HG02678 (cell line): ENCODE measurements around the gene FAM184A.
"Not testable (repeated sequence)": the region's sequence is repeated elsewhere in the genome, so short reads cannot be mapped to it uniquely, and the experiment has no call there.

Experiments used
- ATAC-seq: cut with Tn5 transposase; IDR thresholded peaks from one replicate; pipeline ENCODE4 v1.9.1; 2021; ENCODE audit warnings: mild to moderate bottlenecking, moderate library complexity; ENCODE audit not compliant: unreplicated experiment

Gene FAM184A

DNA sequence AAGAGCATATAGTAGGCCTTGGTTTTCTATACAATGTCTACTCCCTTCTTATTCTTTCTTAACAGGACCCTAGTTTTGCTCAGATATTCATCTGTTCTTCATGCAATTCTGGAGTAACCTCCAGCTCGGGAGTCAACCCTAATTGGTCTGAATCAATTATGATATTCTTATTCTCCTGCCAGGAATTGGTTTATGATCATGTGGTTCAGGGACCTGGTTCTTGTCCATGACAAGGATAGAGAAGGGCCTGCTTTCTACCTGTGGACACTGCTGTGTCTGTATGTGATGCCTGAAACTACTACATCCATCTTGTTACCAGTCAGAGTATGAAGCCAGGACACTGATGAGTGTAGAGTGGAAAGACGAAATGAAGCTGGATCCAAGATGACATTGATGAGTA is 24.4 kb upstream of the FAM184A start:
- no peak for ATAC-seq

DNA sequence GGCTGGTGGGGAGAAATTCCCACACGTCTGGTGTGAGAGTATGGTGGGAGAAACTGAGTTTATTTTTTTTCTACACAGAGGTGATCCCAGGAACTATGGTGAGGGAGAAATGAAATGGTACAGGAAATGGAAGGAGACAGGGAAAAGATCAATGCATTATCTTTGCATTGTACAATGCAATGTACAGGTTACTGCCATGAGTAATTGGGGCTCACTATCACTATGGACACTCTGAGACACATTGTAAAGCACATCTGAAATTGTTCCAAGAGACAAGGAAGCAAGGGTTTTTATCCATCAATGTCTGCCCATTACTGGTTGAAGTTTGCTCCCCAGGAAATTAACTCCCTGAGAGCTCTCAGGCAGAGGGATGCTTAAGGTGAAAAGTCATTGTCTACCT is 21.7 kb upstream of the FAM184A start:
- no peak for ATAC-seq

DNA sequence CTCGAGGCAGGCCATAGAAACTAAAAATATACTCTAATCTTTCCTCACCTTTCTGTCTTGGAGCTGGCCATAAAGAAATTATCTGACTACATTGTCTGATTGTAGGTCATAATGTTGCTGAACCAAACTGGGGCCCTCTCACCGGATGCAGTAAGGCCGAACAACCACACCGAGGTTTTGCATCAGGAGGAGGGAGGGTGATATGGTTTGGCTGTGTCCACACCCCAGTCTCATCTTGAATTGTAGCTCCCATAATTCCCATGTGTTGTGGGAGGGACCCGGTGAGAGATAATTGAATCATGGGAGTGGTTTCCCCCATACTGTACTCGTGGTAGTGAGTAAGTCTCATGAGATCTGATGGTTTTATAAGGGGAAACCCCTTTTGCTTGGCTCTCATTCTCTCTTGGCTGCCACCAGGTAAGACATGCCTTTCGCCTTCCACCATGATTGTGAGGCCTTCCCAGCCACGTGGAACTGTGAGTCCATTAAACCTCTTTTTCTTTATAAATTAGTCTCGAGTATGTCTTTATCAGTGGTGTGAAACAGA is 19.4 kb upstream of the FAM184A start:
- not testable (repeated sequence) for ATAC-seq

DNA sequence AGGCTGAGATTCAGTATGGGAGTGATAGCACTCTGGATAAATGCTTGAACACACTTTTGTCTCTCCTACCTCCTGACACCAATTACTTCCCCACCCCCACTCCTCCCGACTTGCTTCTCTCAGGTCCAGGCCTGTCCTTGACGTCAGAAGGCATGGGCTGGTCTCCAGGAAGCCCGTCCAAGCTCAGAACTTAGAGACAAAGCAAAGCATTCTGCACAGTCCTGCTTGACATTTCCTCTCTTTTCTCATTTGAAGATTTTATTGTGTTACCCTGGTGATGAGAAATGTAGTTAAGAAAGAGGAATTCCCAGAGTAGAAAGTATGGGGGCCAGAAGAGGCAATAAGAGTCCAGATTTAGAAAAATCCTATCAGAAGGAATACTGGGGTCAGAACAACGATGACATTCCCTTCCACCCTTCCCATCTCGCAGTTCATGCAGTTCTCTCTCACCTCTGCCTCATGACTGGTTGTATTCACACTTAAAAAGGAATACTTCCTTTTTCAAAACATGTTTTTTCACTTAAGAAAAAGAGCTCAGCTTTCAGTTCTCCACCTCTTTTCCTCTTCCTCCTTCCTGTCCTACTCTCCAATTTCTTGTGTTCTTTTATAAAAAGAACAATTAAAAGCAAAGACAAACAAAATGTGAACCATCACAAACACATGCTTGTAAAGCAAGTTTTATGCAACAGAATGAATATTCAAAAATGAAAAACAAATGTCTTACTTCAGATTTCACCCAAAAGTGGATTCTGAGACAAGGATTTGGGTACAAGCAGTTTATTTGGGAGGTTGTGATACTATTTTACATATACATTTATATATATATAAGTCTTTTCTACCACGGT is 18.5 kb upstream of the FAM184A start:
- no peak for ATAC-seq

DNA sequence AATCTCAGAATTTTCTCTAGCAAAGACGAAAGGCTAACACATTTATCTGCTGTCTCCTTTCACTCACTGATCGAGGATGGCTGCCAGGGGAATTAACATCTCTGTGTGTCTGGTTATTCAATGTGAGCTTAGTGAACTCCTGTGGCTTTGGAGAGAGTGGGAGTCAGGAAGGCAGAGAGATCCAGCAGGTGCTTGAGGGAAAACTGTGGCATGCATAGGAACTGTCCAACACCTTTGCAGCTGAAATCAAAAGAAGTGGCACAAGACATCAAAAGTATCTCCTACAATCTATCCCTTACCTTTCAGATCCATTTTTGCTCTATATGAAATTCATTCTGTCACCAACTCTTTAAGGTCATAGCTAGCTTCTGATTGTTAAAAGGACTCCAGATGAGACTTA is 11.8 kb upstream of the FAM184A start:
- ATAC-seq: no peak

DNA sequence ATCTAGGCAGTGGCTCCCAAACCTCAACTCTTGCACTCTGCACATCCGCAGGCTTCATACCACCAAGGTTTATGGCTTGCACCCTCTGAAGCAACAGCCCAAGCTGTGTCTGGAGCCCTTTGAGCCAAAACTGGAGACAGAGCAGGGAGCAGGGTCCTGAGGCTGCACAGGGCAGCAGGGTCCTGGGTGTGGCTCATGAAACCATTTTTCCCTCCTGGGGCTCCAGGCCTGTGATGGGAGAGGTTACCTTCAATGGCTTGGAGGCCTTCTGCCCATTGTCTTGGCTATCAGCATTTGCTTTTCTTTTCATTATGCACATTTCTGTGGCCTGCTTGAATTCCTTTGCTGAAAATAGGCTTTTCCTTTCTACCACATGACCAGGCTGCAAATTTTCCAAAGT is 6.3 kb upstream of the FAM184A start:
- no peak for ATAC-seq

DNA sequence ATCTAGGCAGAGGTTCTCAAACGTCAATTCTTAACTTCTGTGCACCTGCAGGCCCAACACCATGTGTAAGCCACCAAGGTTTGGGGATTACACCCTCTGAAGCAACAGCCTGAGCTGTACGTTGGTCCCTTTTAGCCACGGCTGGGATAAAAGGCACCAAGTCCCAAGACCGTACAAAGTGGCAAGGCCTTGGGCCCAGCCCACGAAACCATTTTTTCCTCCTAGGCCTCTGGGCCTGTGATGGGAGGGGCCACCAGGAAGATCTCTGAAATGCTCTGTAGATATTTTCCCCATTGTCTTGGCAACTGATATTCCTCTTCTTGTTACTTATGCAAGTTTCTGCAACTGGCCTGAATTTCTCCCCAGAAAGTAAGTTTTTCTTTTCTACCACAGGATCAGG is 4.5 kb upstream of the FAM184A start:
- ATAC-seq: no peak

DNA sequence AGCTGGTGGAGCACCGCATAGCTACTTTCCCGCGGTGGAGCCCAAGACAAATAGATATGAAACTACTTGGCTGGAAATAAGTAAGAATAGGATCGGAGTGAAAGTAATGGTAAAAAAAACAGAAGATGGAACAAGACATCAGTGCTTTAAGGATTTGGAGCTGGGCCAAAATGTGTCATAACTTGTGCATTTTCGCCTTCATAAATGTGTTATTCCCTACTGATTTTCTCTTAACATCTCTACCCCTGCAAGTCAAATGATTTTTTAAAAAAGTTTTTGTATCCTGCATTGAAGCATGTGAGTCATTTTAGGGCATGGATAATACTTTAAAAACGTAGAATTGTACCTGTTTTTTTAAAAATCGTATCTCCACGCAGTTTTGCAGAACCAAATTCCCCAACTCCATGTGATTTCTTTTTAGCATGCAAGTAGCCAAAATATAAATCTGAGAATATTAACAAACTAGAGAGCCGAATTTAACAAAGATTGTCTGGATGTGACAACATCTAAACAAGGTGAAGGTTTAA is 882 bp upstream of the FAM184A start:
- no peak for ATAC-seq

DNA sequence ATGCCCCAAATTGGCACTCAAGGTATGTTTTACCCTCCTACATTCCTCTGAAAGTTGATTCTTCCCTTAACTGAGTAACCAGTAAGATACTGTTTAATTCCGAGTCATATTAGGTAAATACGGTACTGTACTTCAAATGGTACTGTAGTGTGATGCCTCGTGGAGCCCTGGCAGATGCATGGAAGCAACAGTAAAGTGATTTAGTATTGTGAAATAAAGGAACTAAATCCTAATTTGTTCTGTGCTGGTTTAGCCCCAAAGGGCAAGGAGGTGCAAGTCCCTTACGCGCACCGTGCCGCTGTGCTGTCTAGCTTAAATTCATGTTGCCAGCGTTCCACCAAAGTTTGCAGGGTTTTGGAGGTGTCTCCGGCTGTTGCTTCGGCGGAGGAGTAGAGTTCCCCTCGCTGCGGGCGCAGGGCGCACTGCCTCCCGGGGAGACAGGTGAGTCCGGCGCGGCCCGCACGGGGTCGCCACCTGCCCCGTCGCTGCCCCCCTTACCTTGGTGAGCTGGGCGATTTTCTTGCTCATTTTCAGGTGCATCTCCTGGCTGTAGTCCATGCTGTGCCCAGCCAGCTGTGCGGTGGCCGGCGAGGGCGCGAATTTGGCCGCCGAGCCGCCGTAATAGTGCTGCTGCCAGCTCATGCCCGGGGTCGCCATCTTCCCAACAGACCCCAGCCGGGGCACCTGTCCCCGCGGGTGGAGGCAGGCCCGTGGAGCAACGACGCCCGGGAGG is 655 bp downstream of the FAM184A start:
- ATAC-seq: peak; percentile 40

DNA sequence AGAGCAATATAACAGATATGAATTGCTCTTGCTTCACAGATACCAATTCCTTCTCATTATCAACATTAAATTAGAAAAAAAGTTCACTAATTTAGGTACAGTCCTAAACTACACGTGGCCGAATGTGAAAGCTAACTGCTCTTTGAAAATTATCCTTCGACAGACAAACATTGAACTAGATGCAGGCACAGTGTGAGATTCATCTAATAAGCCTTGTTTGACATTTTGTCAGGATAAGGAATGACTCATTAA is 1.1 kb downstream of the FAM184A start:
- ATAC-seq: no peak

DNA sequence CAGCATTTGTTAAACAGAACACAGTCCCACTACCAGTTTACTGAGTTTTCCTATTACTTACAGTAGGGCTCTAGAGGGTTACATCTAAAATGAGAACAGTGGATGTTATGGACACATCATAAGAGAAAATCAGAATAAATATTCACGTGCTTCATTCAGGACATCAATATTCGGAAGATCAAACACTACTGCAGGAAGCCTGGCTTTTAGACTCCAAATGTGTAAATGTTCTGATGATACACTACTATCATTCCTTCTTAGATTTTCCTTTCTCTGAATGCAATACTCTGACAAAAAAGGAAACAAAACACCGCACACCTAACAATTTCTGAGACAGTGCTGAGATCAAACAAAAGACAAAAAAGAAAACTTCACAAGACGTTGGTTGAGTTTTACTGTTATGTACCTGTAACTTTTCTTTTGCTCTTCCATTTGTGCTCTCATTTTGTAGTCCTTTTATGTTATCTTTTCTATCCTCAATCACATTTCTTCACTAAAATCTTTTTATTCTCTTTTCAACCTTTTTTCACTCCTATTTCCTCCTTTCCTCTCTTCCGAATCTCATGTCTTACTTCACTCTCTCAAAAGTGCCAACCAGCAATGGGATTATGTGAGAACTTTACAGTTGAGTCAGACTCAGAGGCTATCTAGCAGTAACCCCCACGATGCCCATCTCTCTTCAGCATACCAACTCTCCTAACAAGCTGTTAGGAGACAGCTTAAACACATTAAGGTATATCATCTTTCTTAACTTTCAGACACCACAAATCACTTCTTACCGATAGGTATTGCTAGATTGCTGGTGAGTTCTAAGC is 1.7 kb downstream of the FAM184A start:
- no peak for ATAC-seq

DNA sequence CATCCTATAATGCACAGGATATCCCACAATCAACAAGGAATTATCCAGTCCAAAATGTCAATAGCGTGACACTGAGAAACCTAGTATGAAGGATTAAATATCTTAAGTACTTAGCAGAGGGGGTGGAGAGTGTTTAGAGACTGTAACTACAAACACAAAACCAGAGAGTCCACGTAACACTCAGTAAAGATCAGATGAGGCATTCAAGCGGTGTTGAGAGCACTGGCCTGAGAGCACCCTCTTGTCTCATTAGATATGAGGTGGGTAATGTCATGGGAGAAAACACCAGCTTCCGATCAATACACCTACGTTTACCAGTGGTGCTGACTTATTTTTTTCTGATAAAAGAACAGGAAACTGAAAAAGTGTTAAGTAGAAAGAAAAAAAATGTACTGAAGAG is 2.3 kb downstream of the FAM184A start:
- ATAC-seq: no peak

DNA sequence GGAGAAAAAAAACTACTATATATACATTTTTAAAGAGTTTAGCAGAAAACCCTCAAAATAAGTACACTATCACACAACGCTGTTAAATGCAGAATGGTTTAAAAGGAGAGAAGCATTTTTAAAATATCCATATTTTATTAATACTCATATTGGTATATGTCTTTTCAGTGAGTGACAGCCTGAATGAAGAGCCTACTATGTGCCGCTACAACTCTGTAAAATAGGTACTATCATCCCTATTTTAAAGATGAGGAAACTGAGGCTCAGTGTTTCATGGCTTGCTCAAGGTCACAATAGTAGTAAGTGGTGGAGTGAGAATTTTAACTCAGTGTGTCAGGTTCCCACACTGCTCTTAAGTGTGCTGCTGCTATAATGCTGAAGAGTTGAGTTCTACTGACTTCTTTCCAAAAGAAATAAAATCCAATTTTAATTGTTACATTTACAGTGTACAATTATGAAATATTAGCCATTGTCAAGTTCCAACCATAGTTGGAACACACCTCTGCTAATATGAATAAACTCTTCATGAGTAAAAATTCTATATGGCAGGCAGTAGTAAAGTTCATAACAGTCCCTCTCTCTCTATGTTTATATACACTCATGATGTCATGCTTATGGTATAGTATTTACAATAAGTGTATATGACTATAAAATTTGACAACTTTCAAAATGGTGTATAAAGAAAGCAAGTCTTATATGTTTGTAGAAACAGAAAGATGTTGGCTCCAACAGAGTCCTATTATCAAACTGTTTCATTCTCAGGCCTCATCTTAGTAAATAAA is 3.1 kb downstream of the FAM184A start:
- ATAC-seq: no peak

DNA sequence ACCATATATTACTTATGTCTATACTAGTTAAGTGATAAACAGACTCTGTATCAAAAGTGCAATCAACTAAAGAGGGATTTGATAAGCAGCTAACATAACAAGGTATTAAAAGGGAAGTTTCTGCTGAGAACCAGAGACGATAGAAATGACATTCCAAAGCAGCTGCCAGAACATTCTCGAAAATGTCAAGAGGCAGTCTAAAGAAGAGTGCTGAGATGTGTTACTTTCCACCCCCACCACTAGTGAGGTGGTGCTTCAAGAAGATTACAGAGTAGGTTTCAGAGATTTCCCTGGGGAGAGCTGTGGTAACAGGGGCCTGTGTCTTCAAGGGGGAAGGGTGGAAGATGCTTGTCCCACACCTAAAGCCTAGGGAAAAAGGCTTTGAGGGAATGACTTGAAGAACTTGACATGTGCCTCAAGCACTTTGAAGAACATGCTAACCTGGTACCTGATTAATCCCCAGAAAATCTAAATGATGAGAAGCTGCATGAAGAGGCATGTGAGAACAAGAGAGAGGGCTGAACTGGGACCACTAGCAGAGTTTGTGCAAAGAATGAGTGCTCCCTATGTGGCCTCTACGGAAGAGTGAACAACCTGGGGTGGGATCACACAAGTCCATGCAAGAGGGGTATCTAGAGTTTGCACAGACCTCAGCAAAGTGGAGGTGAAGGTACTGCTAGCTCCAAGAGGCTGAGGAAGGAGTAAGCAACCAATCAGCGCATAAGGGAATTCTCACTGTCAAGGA is 5.0 kb downstream of the FAM184A start:
- no peak for ATAC-seq

DNA sequence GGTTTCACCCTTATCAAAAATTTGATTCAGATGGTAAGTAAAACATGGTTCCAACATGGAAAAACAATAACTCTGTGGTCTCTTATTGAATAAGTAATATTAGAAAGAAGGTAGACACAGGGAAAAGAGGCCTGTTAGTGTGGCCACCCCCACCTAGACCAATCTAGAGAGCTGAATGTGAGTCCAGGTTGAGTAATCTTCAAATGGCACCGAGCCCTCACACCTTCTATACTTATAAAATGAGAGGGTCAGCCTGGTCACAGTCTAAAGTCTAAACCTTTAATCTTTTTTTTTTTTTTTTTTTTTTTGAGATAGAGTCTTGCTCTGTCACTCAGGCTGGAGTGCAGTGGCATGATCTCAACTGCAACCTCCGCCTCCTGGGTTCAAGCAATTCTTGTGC is 6.9 kb downstream of the FAM184A start:
- no peak for ATAC-seq

DNA sequence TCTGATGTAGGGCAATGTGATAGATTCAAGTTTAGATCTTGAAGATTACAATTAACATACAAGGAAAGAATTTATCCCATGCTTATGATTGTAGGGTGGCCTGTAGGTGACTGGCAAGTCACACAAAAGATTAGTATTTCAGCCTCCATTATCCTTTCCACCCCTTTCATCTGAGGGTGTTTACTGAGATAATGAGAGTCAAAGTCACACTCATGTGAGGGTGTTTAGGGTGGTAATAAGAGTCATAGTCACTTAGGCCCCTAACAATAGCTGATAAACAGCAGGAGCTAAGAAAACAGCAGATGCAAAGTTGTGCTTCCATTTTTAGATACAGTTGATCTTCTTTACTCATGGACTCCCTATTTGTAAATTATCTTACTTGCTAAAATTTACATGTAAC is 11.4 kb downstream of the FAM184A start:
- ATAC-seq: no peak

DNA sequence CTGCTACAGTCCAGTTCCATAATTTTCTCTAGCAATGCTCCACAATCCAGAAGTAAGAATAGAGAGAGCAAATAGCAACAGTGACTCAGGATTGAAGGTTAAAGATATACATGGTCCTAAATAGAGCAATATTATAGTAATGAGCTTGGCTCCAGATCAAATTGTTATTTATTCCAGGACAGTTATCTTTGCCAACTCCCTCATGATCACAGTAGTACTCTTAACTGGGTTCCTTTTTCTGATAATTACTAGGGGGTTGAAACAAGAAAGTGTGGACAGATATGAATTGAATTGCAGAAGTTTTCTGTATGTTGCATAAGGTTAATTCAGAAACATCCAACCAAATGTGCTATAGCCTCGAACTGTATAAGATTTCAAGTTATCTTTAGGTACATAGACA is 11.9 kb downstream of the FAM184A start:
- no peak for ATAC-seq

DNA sequence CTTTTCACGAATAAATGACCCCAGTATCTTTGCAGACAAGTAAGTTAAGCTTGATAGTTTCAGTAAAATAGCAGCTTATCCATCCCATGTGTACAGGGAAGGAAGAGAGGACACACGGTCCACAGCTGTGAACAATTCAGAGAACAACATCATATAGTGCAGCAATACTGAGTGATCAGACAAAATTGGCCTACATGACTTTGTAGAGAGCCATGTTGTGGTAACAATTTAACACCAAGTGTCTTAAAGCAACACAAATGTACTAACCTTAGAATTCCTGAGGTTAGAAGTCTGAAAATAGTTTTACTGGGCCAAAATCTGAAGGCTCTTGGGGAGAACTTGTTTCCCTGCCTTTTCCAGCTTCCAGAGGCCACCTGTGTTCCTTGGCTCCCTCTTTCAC is 12.5 kb downstream of the FAM184A start:
- ATAC-seq: no peak

DNA sequence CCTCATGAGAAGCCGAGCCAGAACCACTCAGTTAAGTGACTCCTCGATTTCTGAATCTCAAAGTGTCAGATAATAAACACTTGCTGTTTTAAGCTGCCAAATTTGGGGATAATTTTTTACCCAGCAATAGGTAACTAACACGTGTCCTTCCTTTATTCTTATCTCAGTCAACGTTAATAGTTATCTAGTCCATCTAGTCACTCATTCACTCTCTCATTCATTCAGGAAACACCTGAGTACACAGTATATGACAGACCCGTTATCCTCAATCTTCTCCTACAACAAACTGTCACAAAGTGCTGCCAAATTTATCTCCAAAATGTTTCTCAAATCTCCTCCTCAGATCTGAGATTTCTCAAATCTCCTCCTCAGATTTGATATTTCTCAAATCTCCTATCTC is 13.1 kb downstream of the FAM184A start:
- ATAC-seq: no peak

DNA sequence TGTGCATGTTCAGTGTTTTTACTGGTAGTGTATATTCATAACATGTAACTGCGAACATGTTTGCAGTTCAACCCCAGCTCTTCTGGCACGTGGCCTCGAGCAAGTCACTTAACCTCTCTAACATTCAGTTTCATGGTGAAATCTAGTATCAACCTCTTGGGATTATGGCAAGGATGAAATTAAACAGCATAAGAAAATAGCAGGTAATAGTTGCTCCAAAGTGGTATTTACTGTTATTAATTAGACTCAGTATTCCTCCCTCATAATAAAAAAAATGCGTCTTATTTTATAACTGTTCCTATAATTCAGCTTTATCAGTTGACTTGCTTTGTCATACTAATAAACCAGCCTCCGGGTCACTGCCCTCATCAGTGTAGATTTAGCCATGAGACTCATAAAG is 15.0 kb downstream of the FAM184A start:
- ATAC-seq: no peak
